HG03039 (cell line): Measurements from ENCODE around the gene TBC1D16.
"Not testable (repeated sequence)": the region's sequence is repeated elsewhere in the genome, so short reads cannot be mapped to it uniquely, and the experiment has no call there.

ENCODE experiments used
- ATAC-seq: cut with Tn5 transposase; IDR thresholded peaks from one replicate; pipeline ENCODE4 v1.9.1; 2021; ENCODE audit warnings: mild to moderate bottlenecking, moderate library complexity; ENCODE audit not compliant: unreplicated experiment

Gene TBC1D16

DNA sequence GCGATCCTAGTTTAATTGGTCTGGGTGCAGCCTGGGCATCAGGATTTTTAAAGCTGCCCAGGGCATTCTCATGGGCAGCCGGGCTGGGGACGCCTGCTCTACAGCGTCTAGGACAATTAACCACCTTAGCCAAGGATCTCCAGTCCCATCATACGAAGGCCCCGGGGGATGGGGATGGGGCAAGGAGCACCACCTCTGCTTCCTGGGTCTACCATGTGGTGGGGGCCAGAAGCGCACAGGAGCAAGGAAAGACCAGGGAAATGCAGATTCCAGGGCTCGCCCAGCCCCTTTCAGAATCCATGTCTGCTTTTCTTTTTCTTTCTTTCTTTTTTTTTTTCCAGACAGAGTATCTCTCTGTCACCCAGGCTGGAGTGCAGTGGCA, 29.3 kb downstream of the TBC1D16 start:
- no peak for ATAC-seq

GRCh38 chr17:80005360-80006338, 30.0 kb downstream of the TBC1D16 start:
- ATAC-seq: no peak

DNA sequence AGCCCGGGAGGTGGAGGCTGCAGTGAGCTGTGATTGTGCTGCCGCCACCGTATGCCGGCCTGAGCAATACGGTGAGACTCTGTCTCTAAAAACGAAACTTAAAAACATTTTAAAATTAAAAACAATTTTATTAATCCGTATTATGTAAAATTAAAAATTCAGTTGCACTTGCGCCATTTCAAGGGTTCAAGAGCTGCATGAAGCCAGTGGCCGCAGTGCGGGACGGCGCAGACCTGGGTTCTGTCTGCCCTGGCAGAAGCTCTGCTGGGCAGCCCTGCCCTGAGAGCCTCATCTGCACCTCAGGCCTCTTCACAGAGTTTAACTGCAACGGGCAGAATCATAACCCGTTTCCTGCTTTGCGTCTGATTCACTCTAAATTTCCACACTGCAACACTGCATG, 31.7 kb downstream of the TBC1D16 start:
- ATAC-seq: no peak

DNA sequence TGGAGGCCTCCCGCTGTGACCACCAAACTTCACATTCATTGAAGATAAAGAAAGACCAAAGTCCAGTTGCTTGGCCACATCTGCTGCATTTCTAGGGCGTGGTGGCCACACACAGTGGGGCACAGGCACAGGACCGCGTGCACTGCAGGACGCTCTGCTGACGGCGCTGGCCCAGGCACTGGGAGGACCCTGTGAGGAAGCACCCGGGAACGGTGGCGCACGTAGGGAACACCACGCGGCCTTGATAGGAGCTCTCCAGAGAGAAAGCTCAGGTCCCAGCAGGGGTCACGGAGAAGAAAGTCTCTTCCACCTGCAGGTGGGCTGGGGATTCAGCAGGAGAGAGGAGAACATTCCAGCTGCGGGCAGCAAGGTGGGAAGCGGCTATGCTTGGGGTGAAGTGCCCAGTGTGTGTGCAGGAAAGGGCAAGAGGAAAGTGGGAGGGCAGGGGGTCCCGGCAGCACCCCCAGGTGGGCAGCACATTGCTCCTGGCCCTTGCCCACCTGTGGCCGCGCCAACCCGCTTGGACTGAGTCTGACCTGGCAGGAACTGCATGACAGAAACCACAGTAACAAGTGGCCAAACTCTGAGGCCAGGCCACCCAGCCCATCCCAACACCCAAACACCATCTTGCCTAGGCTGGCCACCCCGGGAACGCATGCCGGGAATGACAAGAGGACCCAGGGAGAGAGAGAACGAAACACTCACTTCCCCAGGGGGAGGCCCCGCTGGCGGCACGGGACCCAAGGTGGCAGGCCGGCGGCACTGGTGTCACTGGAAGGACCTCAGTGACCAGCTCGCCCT, 32.8 kb downstream of the TBC1D16 start:
- ATAC-seq: no peak

GRCh38 chr17:80002070-80002641, 33.5 kb downstream of the TBC1D16 start:
- ATAC-seq: no peak

- no peak for ATAC-seq
These were observed 34.5 kb downstream of the TBC1D16 start for GRCh38 chr17:80000981-80001775.

DNA sequence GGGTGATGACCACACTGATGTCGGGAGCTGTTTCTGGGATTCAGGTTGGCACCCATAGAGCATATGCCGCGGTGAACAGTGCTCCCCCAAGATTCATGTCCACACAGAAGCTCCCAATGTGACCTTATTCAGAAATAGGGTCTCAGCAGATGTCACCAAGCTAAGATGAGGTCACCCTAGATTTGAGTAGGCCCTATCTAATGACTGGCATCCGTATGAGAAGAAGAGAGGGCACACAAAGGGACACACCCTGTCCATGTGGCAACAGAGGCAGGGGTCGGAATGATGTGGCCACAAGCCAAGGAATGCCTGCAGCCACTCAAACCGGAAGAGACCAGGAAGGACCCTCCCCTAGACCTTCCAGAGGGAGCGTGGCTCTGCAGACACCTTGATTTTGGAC, 35.5 kb downstream of the TBC1D16 start:
- ATAC-seq: no peak

DNA sequence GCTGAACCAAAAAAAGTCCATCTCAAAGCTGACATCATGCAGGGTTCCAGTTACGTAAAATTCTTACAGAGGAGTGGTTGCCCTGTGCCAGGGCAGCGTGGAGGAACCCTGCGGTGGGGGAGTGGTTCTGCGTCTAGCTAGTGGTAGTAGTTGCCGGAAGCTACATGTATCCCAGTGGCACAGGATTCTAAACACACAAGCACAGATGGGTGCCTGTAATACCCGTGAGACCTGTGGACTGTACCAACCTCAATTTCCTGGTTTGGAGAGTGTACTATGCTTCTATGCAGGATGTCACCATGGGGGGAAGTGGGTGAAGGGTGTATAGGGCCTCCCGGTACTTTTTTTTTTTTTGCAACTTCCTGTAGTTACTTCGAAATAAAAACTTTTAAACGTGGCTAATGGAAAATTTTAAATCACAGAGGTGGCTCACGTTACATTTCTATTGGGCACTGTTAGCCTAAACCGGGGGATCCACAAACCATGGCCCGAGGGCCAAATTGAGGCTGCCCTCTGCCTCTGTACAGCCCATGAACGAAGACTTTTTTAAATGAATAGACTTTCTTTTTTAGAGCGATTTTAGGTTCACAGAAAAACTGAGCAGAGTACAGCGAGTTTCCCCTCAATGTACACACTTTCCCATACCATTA, 38.5 kb downstream of the TBC1D16 start:
- no peak for ATAC-seq

DNA sequence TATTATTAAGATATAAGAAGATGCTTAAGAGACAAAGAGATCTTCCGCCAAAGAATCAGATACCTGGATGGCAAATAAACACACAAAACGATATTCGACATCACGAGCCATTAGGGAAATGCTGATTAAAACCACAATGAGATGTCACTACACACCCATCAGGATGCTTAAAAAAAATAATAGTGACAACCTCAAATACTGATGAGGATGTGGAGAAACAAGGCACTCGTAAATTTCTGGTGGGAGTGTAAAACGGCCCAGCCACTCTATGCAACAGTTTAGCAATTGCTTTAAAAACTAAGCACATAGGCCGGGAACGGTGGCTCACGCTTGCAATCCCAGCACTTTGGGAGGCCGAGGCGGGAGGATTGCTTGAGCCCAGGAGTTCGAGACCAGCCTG, 39.4 kb downstream of the TBC1D16 start:
- no peak for ATAC-seq

GRCh38 chr17:79995696-79996095, 40.0 kb downstream of the TBC1D16 start:
- ATAC-seq: no peak

- ATAC-seq: no peak
These were observed 41.1 kb downstream of the TBC1D16 start for GRCh38 chr17:79994602-79995001.

- not testable (repeated sequence) for ATAC-seq
These were observed 41.5 kb downstream of the TBC1D16 start for GRCh38 chr17:79994228-79994569.

GRCh38 chr17:79993390-79994227, 42.1 kb downstream of the TBC1D16 start:
- ATAC-seq: no peak

DNA sequence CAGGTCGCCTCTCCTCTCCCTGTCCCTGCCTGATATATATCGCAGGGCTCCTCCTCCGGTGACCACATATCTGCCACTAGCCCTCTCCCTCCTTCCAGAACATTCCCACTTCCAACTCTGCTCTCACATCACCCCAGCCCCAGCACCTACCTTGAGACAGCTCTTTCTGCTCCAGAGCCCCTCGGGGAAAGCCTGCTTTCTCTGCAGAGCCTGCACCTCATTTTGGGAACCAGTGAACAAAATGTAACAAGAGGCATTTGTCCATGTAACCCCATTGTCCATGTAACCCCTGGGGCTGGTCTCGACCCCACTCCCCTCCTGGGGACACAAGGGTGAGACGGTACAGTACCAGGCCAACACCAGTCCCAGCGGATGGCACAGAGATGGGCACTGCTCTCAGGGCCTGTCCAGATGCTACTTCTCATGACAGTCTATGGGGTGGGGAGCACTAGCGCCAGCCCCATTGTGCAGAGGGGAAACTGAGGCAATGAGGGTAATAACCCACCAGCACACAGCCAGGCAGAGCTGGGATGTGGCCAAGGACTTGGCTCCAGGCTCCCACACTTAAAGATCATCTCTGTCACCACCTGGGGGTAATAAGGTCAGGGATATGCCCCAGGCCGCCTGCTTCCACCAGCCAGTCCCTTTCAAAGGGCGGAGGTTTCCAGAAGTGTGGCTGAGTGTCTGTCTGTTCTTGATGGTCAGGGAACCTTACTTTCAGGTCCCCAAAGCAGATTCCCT, 42.9 kb downstream of the TBC1D16 start:
- no peak for ATAC-seq

DNA sequence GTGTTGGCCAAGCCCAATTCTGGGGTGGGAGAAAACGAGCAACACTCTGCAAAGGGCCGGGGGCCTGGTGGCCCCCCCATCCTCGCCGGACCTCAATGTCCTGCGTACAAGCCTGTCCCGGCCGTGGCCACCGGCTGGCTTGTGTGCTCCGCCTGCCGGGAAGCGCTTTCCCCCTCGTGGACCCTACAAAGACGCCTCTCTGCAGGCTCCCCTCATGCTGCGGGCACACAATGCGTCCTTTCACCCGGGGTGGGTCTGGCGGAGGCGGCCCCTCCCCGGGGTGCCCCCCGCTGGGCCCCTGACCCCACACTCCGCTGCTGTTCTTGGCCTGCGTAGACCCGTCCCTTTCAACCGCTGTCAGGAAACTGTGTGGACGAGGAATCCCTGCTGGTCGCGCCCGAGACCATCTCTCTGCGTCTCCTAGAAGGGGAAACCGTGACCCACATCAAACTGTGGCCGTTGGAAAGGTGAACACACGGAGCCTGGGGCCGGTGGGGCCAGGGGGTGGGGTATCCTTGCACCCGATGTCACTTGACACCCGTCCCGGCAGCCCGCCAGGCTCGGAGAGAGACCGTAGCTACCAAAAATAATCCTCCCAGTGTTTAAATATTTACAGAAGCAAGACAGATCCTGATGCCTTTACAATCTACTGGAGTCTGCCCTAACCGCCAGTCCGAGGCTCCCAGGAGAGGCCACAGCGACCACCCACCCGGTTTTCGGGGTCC, 43.6 kb downstream of the TBC1D16 start:
- no peak for ATAC-seq

- no peak for ATAC-seq
These were observed 44.3 kb downstream of the TBC1D16 start for GRCh38 chr17:79991140-79991923.

GRCh38 chr17:79990704-79991103, 45.0 kb downstream of the TBC1D16 start:
- no peak for ATAC-seq
